Neural progenitor cell (in vitro differentiated cells): ENCODE data around the gene CACNA1C. TPM values are rescaled to one million over a fixed set of nuclear protein-coding genes. Genes with fewer than 3 reads are reported as not detected.

Source experiments
- DNase-seq: peaks from one replicate; pipeline ENCODE4 v3.0.0-alpha.2; 2016; ENCODE audit warnings: low spot score
- H2AFZ ChIP-seq: fragments of 200-600 bp; sonication (generic); replicated peaks from 2 replicates; pipeline ENCODE4 v1.6.1; 2016; ENCODE audit warnings: antibody characterized with exemption
- H3F3A ChIP-seq: fragments of 200-600 bp; sonication (generic); 2 replicates; pipeline ENCODE4 v1.6.1; 2016; ENCODE audit warnings: antibody characterized with exemption, low read depth
- H3K27ac ChIP-seq: fragments of 200-600 bp; sonication (generic); 2 replicates; pipeline ENCODE4 v1.5.1; 2016; ENCODE audit warnings: mild to moderate bottlenecking
- H3K27me3 ChIP-seq: fragments of 200-600 bp; sonication (generic); 2 replicates; pipeline ENCODE4 v1.6.1; 2016; ENCODE audit warnings: mild to moderate bottlenecking, moderate library complexity
- H3K36me3 ChIP-seq: fragments of 200-600 bp; sonication (generic); 2 replicates; pipeline ENCODE4 v1.5.1; 2016
- H3K4me1 ChIP-seq: fragments of 200-600 bp; sonication (generic); 2 replicates; pipeline ENCODE4 v1.6.1; 2016; ENCODE audit warnings: mixed run types
- H3K4me2 ChIP-seq: fragments of 200-600 bp; sonication (generic); 2 replicates; pipeline ENCODE4 v1.6.1; 2016
- H3K4me3 ChIP-seq: fragments of 200-600 bp; sonication (generic); 2 replicates; pipeline ENCODE4 v1.5.1; 2016
- H3K79me2 ChIP-seq: fragments of 200-600 bp; sonication (generic); 2 replicates; pipeline ENCODE4 v1.6.1; 2016; ENCODE audit warnings: low read depth
- H3K9ac ChIP-seq: fragments of 200-600 bp; sonication (generic); 2 replicates; pipeline ENCODE4 v1.6.1; 2016
- H3K9me3 ChIP-seq: fragments of 200-600 bp; sonication (generic); 2 replicates; pipeline ENCODE4 v1.5.1; 2016; ENCODE audit warnings: low read depth
- H4K20me1 ChIP-seq: fragments of 200-600 bp; sonication (generic); 2 replicates; pipeline ENCODE4 v1.6.1; 2016; ENCODE audit warnings: low read depth
- H3K27ac Mint-ChIP-seq: 3 replicates; pipeline ENCODE4 v1.8.0; 2021; ENCODE audit warnings: mixed read lengths
- H3K27me3 Mint-ChIP-seq: 2 replicates; pipeline ENCODE4 v1.8.0; 2022; ENCODE audit warnings: low read depth, mild to moderate bottlenecking, inconsistent platforms, moderate library complexity, mixed read lengths; ENCODE audit not compliant: insufficient read depth
- H3K36me3 Mint-ChIP-seq: 3 replicates; pipeline ENCODE4 v1.8.0; 2021; ENCODE audit warnings: mixed read lengths
- H3K4me1 Mint-ChIP-seq: 3 replicates; pipeline ENCODE4 v1.8.0; 2021; ENCODE audit warnings: mixed read lengths
- H3K4me3 Mint-ChIP-seq: 3 replicates; pipeline ENCODE4 v1.8.0; 2021; ENCODE audit warnings: mild to moderate bottlenecking, moderate library complexity, mixed read lengths
- H3K9me3 Mint-ChIP-seq: 3 replicates; pipeline ENCODE4 v1.8.0; 2020; ENCODE audit warnings: mixed read lengths
- CTCF ChIP-seq: fragments of 200-600 bp; sonication (generic); IDR thresholded peaks from 2 replicates; pipeline ENCODE4 v1.5.1; 2017; ENCODE audit warnings: antibody characterized with exemption, mild to moderate bottlenecking
- EZH2 ChIP-seq: fragments of 200-600 bp; sonication (generic); IDR thresholded peaks from 2 replicates; pipeline ENCODE4 v1.6.1; 2017; ENCODE audit warnings: antibody characterized with exemption, mild to moderate bottlenecking, moderate library complexity
- EZH2phosphoT487 ChIP-seq: fragments of 200-600 bp; sonication (generic); IDR thresholded peaks from 2 replicates; pipeline ENCODE4 v1.6.1; 2017; ENCODE audit warnings: antibody characterized with exemption
- total RNA-seq: library from RNA; depleted of rRNA; stranded (reverse); fragments of >200 nt; gene quantifications from 2 replicates; pipeline ENCODE4 v1.2.3, GENCODE V29; 2015; ENCODE audit warnings: low replicate concordance

The CACNA1C gene
- total RNA-seq, 1 donor from 2014 or later, result 2.7 TPM

GRCh38 chr12:2454601-2455177, 401.9 kb downstream of the CACNA1C start:
- Mint-ChIP-seq H3K36me3 (no peaks in the 10 kb centered on the region), H3K9me3 (no peaks in the 10 kb centered on the region), H3K27me3 (peaks cover 2% of the 10 kb centered on the region), H3K27ac (no peak overlapping the region), H3K4me3 (no peak overlapping the region), H3K4me1 (peaks cover 15% of the 10 kb centered on the region)
- Histone ChIP-seq H3F3A (peaks cover 10% of the 10 kb centered on the region), H3K79me2 (no peaks in the 10 kb centered on the region), H3K4me1 (peaks cover 14% of the 10 kb centered on the region), H3K9ac (no peak overlapping the region), H3K4me3 (no peak overlapping the region), H4K20me1 (no peaks in the 10 kb centered on the region), H3K27me3 (no peaks in the 10 kb centered on the region), H2AFZ (no peak overlapping the region), H3K27ac (no peak overlapping the region), H3K4me2 (no peak overlapping the region), H3K9me3 (no peaks in the 10 kb centered on the region), H3K36me3 (no peaks in the 10 kb centered on the region)
- DNase-seq, result no peak
- TF ChIP-seq EZH2phosphoT487 (no peak), EZH2 (no peak), CTCF (no peak)

DNA sequence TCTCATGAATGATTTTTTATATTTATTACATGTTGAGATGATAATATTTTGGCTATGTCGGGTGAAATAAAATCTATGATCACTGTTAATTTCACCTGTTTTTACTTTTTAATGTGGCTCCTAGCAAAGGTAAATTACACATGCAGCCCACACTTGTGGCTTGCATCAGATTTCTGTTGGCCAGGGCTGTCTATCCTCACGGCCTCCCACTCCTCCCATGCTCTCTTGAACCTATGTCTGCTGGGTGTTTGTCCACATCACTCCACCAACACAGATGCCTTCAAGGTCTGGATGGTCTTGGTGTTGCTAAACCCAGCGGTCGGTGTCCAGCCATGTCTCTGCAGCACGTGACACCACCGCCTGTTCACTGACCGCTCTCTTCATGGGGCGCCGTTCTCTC, 402.6 kb downstream of the CACNA1C start:
- H3K79me2 ChIP-seq, result no peaks in the 10 kb centered on the region
- no peak for DNase-seq
- H3K9ac ChIP-seq, result no peak overlapping the region
- peaks cover 14% of the 10 kb centered on the region for H3K4me1 ChIP-seq
- Mint-ChIP-seq H3K27ac (no peak overlapping the region), H3K9me3 (no peaks in the 10 kb centered on the region), H3K36me3 (no peaks in the 10 kb centered on the region), H3K27me3 (peaks cover 2% of the 10 kb centered on the region), H3K4me3 (no peak overlapping the region), H3K4me1 (peaks cover 15% of the 10 kb centered on the region)
- no peak overlapping the region for H3K4me3 ChIP-seq
- TF ChIP-seq EZH2phosphoT487 (no peak), CTCF (no peak), EZH2 (no peak)
- H3K36me3 ChIP-seq, result no peaks in the 10 kb centered on the region
- no peak overlapping the region for H3K4me2 ChIP-seq
- H3F3A ChIP-seq, result peaks cover 10% of the 10 kb centered on the region
- H4K20me1 ChIP-seq, result no peaks in the 10 kb centered on the region
- H3K27me3 ChIP-seq, result no peaks in the 10 kb centered on the region
- no peaks in the 10 kb centered on the region for H3K9me3 ChIP-seq
- no peak overlapping the region for H3K27ac ChIP-seq
- no peak overlapping the region for H2AFZ ChIP-seq

GRCh38 chr12:2456122-2456812, 403.5 kb downstream of the CACNA1C start:
- Histone ChIP-seq H3F3A (peaks cover 10% of the 10 kb centered on the region), H3K4me1 (peaks cover 14% of the 10 kb centered on the region), H3K9ac (no peak overlapping the region), H4K20me1 (no peaks in the 10 kb centered on the region), H3K4me2 (no peak overlapping the region), H3K27me3 (no peaks in the 10 kb centered on the region), H3K27ac (no peak overlapping the region), H3K4me3 (no peak overlapping the region), H2AFZ (no peak overlapping the region), H3K79me2 (no peaks in the 10 kb centered on the region), H3K36me3 (no peaks in the 10 kb centered on the region), H3K9me3 (no peaks in the 10 kb centered on the region)
- no peak for DNase-seq
- Mint-ChIP-seq H3K36me3 (no peaks in the 10 kb centered on the region), H3K4me1 (peaks cover 15% of the 10 kb centered on the region), H3K27ac (no peak overlapping the region), H3K9me3 (no peaks in the 10 kb centered on the region), H3K4me3 (no peak overlapping the region), H3K27me3 (peaks cover 2% of the 10 kb centered on the region)
- TF ChIP-seq EZH2phosphoT487, result no peak
- no peak for TF ChIP-seq CTCF
- TF ChIP-seq EZH2, result no peak
